HG03378 (cell line): ENCODE data around the gene JAK1.
"Not testable (repeated sequence)": the region's sequence is repeated elsewhere in the genome, so short reads cannot be mapped to it uniquely, and the experiment has no call there.

Experiments used
- ATAC-seq: cut with Tn5 transposase; IDR thresholded peaks from one replicate; pipeline ENCODE4 v1.9.1; 2021; ENCODE audit warnings: mild to moderate bottlenecking, moderate library complexity; ENCODE audit not compliant: unreplicated experiment

The JAK1 gene

GRCh38 chr1:64844175-64844574 is 122.2 kb downstream of the JAK1 start:
- ATAC-seq = no peak

- no peak for ATAC-seq
Measured at GRCh38 chr1:64843675-64844074, 122.7 kb downstream of the JAK1 start.

GRCh38 chr1:64842224-64842623 is 124.1 kb downstream of the JAK1 start:
- ATAC-seq = no peak

- no peak for ATAC-seq
Measured at GRCh38 chr1:64841330-64842065, 124.9 kb downstream of the JAK1 start.

- no peak for ATAC-seq
Measured at GRCh38 chr1:64839732-64840405, 126.5 kb downstream of the JAK1 start.

GRCh38 chr1:64839261-64839660 is 127.1 kb downstream of the JAK1 start:
- ATAC-seq = no peak

- ATAC-seq = no peak
Measured at GRCh38 chr1:64838486-64838885, 127.9 kb downstream of the JAK1 start.

- ATAC-seq = no peak
Measured at GRCh38 chr1:64836802-64837201, 129.5 kb downstream of the JAK1 start.

GRCh38 chr1:64834734-64835133 is 131.6 kb downstream of the JAK1 start:
- ATAC-seq = no peak

- ATAC-seq = no peak
Measured at GRCh38 chr1:64830030-64830651, 136.2 kb downstream of the JAK1 start.

GRCh38 chr1:64829411-64830029 is 136.8 kb downstream of the JAK1 start:
- ATAC-seq = no peak

- no peak for ATAC-seq
Measured at GRCh38 chr1:64828829-64829228, 137.5 kb downstream of the JAK1 start.

GRCh38 chr1:64826991-64827390 is 139.4 kb downstream of the JAK1 start:
- no peak for ATAC-seq

- no peak for ATAC-seq
Measured at GRCh38 chr1:64823691-64824476, 142.5 kb downstream of the JAK1 start.

- ATAC-seq = no peak
Measured at GRCh38 chr1:64822621-64823020, 143.7 kb downstream of the JAK1 start.

GRCh38 chr1:64820572-64820971 is 145.8 kb downstream of the JAK1 start:
- ATAC-seq = not testable (repeated sequence)

GRCh38 chr1:64817364-64817763 is 149.0 kb downstream of the JAK1 start:
- not testable (repeated sequence) for ATAC-seq

- ATAC-seq = no peak
Measured at GRCh38 chr1:64814427-64814826, 151.9 kb downstream of the JAK1 start.

GRCh38 chr1:64811131-64811530 is 155.2 kb downstream of the JAK1 start:
- ATAC-seq = no peak

- ATAC-seq = no peak
Measured at GRCh38 chr1:64810001-64810400, 156.3 kb downstream of the JAK1 start.

- ATAC-seq = no peak
Measured at GRCh38 chr1:64809309-64809708, 157.0 kb downstream of the JAK1 start.
